HEK293 (cell line): ENCODE data around the gene CCDC40.

ENCODE experiments used
- ZBTB48 ChIP-seq: fragments of 450-650 bp; formaldehyde crosslinking; IDR thresholded peaks from 2 replicates; pipeline ENCODE4 v1.5.1; 2016; ENCODE audit warnings: missing biosample characterization, missing genetic modification characterization
- ZNF2 ChIP-seq: fragments of 450-650 bp; formaldehyde crosslinking; IDR thresholded peaks from 2 replicates; pipeline ENCODE4 v1.5.1; 2016; ENCODE audit warnings: missing biosample characterization, missing genetic modification characterization
- ZNF274 ChIP-seq, 2 experiments: fragments of 200-500 bp in 1 of 2; fragments of 450-650 bp in 1 of 2; sonication (Bioruptor generic) in 1 of 2; formaldehyde crosslinking in 1 of 2; IDR thresholded peaks; 2 replicates each; pipeline versions ENCODE4 v1.5.1 to v1.6.1; 2014 to 2016; ENCODE audit warnings: borderline replicate concordance in 1 of 2, inconsistent platforms in 1 of 2, low read length in 1 of 2, missing biosample characterization in 1 of 2, missing genetic modification characterization in 1 of 2
- ZNF654 ChIP-seq: fragments of 450-650 bp; formaldehyde crosslinking; IDR thresholded peaks from 2 replicates; pipeline ENCODE4 v1.5.1; 2016; ENCODE audit warnings: low read depth, missing biosample characterization, missing genetic modification characterization
- ZNF707 ChIP-seq: fragments of 450-650 bp; formaldehyde crosslinking; IDR thresholded peaks from 2 replicates; pipeline ENCODE4 v1.5.1; 2016; ENCODE audit warnings: missing biosample characterization, missing genetic modification characterization
- TF ChIP-seq, protein P1 (sequence below): fragments of 450-650 bp; formaldehyde crosslinking; IDR thresholded peaks from 2 replicates; pipeline ENCODE4 v1.5.1; 2016; ENCODE audit warnings: missing biosample characterization, missing genetic modification characterization
- TF ChIP-seq, protein P2 (sequence below): fragments of 450-650 bp; formaldehyde crosslinking; IDR thresholded peaks from 2 replicates; pipeline ENCODE4 v1.5.1; 2016; ENCODE audit warnings: missing biosample characterization, missing genetic modification characterization
- TF ChIP-seq, protein P3 (sequence below): fragments of 450-650 bp; formaldehyde crosslinking; optimal IDR thresholded peaks from 2 replicates; pipeline ENCODE3; 2016; ENCODE audit warnings: missing biosample characterization, mild to moderate bottlenecking, missing genetic modification characterization

DNA sequence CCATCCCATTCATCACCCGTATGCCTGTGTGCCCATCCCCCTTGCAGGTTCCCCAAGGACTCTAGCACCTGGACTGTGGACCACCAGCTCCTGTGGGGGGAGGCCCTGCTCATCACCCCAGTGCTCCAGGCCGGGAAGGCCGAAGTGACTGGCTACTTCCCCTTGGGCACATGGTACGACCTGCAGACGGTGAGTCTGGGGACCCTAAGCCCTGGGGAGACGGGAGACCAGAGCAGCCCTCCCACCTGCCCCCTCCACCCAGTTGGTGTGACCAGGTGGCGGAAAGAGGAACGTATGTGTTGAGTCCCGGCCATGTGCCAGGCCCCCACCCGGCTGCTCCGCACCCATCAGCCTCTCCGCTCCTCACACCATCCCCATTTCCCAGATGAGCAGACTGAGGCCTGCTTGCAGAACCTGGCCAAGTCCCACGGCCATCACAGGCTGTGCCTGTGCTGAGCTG is 80.5 kb downstream of the CCDC40 start:
- TF ChIP-seq, protein P1, sequence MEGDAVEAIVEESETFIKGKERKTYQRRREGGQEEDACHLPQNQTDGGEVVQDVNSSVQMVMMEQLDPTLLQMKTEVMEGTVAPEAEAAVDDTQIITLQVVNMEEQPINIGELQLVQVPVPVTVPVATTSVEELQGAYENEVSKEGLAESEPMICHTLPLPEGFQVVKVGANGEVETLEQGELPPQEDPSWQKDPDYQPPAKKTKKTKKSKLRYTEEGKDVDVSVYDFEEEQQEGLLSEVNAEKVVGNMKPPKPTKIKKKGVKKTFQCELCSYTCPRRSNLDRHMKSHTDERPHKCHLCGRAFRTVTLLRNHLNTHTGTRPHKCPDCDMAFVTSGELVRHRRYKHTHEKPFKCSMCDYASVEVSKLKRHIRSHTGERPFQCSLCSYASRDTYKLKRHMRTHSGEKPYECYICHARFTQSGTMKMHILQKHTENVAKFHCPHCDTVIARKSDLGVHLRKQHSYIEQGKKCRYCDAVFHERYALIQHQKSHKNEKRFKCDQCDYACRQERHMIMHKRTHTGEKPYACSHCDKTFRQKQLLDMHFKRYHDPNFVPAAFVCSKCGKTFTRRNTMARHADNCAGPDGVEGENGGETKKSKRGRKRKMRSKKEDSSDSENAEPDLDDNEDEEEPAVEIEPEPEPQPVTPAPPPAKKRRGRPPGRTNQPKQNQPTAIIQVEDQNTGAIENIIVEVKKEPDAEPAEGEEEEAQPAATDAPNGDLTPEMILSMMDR (tag by site-specific recombination): no peak
- TF ChIP-seq ZNF707 (tag by site-specific recombination) (no peak), ZNF2 (tag by site-specific recombination) (no peak), ZBTB48 (tag by site-specific recombination) (no peak), ZNF274 (IDR thresholded peaks at IDR 0.05; ENCODE audit: low read length) (no peak), ZNF274 (tag by site-specific recombination; IDR thresholded peaks at IDR 0.05; ENCODE audit: borderline replicate concordance) (no peak), ZNF654 (tag by site-specific recombination) (no peak)
- TF ChIP-seq, protein P2, sequence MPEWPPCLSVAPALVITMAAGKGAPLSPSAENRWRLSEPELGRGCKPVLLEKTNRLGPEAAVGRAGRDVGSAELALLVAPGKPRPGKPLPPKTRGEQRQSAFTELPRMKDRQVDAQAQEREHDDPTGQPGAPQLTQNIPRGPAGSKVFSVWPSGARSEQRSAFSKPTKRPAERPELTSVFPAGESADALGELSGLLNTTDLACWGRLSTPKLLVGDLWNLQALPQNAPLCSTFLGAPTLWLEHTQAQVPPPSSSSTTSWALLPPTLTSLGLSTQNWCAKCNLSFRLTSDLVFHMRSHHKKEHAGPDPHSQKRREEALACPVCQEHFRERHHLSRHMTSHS: no peak
- TF ChIP-seq, protein P3, sequence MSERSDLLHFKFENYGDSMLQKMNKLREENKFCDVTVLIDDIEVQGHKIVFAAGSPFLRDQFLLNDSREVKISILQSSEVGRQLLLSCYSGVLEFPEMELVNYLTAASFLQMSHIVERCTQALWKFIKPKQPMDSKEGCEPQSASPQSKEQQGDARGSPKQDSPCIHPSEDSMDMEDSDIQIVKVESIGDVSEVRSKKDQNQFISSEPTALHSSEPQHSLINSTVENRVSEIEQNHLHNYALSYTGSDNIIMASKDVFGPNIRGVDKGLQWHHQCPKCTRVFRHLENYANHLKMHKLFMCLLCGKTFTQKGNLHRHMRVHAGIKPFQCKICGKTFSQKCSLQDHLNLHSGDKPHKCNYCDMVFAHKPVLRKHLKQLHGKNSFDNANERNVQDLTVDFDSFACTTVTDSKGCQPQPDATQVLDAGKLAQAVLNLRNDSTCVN (tag by site-specific recombination): no peak
